Measurements from ENCODE around the gene CPSF3. TPM values are rescaled to one million over a fixed set of nuclear protein-coding genes. Genes with fewer than 3 reads are reported as not detected.

The CPSF3 gene
- total and polyA plus RNA-seq, 2 of the 8 experiments (the other 6 are each of a cell fraction or from before 2014, with no cell fraction given), result 44.5 to 93.3 TPM

- no peak overlapping the region for H2BK5ac ChIP-seq (ENCODE audit: low read depth, low read length)
- CTCF ChIA-PET (ENCODE audit: partially characterized antibody), result interaction anchor here (0.6 to 0.9 kb wide), 3 partner anchors 11 to 286 kb away, joined by 3 to 4 read pairs (median 3); no protein-coding TSS in a partner anchor
- TF ChIP-seq RNF2 (IDR thresholded peaks at IDR 0.05; ENCODE audit: borderline replicate concordance, low read depth, low read length, missing control alignments, poor library complexity, severe bottlenecking), result no peak
- TF ChIP-seq CHD2 (IDR thresholded peaks at IDR 0.05; ENCODE audit: low read length), result no peak
- TF ChIP-seq HDAC6 (IDR thresholded peaks at IDR 0.05; ENCODE audit: low read depth, low read length), result no peak
- TF ChIP-seq MAFK (IDR thresholded peaks at IDR 0.05; ENCODE audit: low read depth, low read length), result no peak
- no peak for TF ChIP-seq ATF2 (IDR thresholded peaks at IDR 0.05; ENCODE audit: low read length)
- no peak for TF ChIP-seq SP4 (IDR thresholded peaks at IDR 0.05; ENCODE audit: low read length)
- no peak for TF ChIP-seq ZNF274 (IDR thresholded peaks at IDR 0.05; ENCODE audit: borderline replicate concordance, extremely low read depth, low read length)
- no peak for TF ChIP-seq CREB1 (IDR thresholded peaks at IDR 0.05)
- no peak for TF ChIP-seq YY1 (IDR thresholded peaks at IDR 0.05; ENCODE audit: low read depth, low read length)
- no peak for TF ChIP-seq SUZ12 (IDR thresholded peaks at IDR 0.05; ENCODE audit: low read length)
- TF ChIP-seq GABPA (IDR thresholded peaks at IDR 0.05; ENCODE audit: borderline replicate concordance, insufficient read depth, low read length), result no peak
- no peak for TF ChIP-seq POLR2AphosphoS5 (IDR thresholded peaks at IDR 0.05; ENCODE audit: low read depth, low read length)
- TF ChIP-seq EGR1 (IDR thresholded peaks at IDR 0.05; ENCODE audit: borderline replicate concordance, low read depth, low read length), result no peak
- H3K18ac ChIP-seq (ENCODE audit: extremely low read depth, low read length), result no peak overlapping the region
- no peaks in the 10 kb centered on the region for H3K4me1 ChIP-seq (replicated peaks in 1 of 4; ENCODE audit: control insufficient read depth in 3 of 4, insufficient read depth in 4 of 4, low read length in 3 of 4)
- H3K27me3 ChIP-seq (replicated peaks in 1 of 4; ENCODE audit: control insufficient read depth in 3 of 4, extremely low read depth in 1 of 4, insufficient read depth in 3 of 4, low read length in 3 of 4), result no peaks in the 10 kb centered on the region
- no peaks in the 10 kb centered on the region for H3K79me2 ChIP-seq (ENCODE audit: control insufficient read depth in 1 of 2, insufficient read depth in 2 of 2, low read length in 2 of 2)
- H3K27ac ChIP-seq (ENCODE audit: low read depth, low read length), result no peak overlapping the region
- no peak overlapping the region for H3K4me3 ChIP-seq (ENCODE audit: extremely low read depth in 1 of 4, insufficient read depth in 2 of 4, low read depth in 3 of 4, low read length in 4 of 4)
- H3K36me3 ChIP-seq (ENCODE audit: control insufficient read depth in 2 of 4, insufficient read depth in 4 of 4, low read length in 3 of 4), result peaks cover 3 to 24% (median 14%) of the 10 kb centered on the region in 4 experiments
- H2BK20ac ChIP-seq (ENCODE audit: low read length), result no peak overlapping the region
- H2BK15ac ChIP-seq (ENCODE audit: low read length), result no peak overlapping the region
- H4K91ac ChIP-seq (replicated peaks; ENCODE audit: insufficient read length, low read length), result no peak overlapping the region
- H3K56ac ChIP-seq (replicated peaks; ENCODE audit: insufficient read length, low read depth, low read length), result no peak overlapping the region
- H3K9ac ChIP-seq (replicated peaks in 1 of 4; ENCODE audit: extremely low read depth in 1 of 4, low read depth in 3 of 4, low read length in 3 of 4), result no peak overlapping the region
- no peak overlapping the region for H3K4me2 ChIP-seq (ENCODE audit: insufficient read depth in 1 of 2, low read depth in 2 of 2, low read length in 2 of 2)
- FAIRE-seq (no peak), DNase-seq (ENCODE audit: low read depth in 1 of 2, low spot score in 2 of 2) (no peak)
- no peaks in the 10 kb centered on the region for H3K23me2 ChIP-seq (ENCODE audit: low read depth, low read length)
- no peak overlapping the region for H4K8ac ChIP-seq (ENCODE audit: extremely low read depth, insufficient read depth, low read length)
- H3K79me1 ChIP-seq (ENCODE audit: low read depth, low read length), result no peaks in the 10 kb centered on the region
- H2AK5ac ChIP-seq (ENCODE audit: low read depth, low read length), result no peak overlapping the region
- H2BK12ac ChIP-seq (ENCODE audit: low read depth, low read length), result no peak overlapping the region
- H3K4ac ChIP-seq (replicated peaks; ENCODE audit: insufficient read length, low read depth, low read length), result no peak overlapping the region
- no peak overlapping the region for H3K14ac ChIP-seq (ENCODE audit: insufficient read length)
- no peak overlapping the region for H2AFZ ChIP-seq (ENCODE audit: low read length)
- peaks cover 0 to 2% of the 10 kb centered on the region in 2 experiments for H4K20me1 ChIP-seq (replicated peaks in 1 of 2; ENCODE audit: control insufficient read depth in 1 of 2, insufficient read depth in 2 of 2, low read length in 2 of 2)
- no peak overlapping the region for H3K23ac ChIP-seq (ENCODE audit: insufficient read length)
- POLR2A ChIA-PET (ENCODE audit: partially characterized antibody), result interaction anchor here (2.0 to 2.3 kb wide), 3 partner anchors 10 to 147 kb away, joined by 4 to 7 read pairs (median 5); partner anchors contain the start of genes IAH1 and YWHAQ
- H3K9me3 ChIP-seq (ENCODE audit: insufficient read depth in 2 of 2, low read depth in 1 of 2, low read length in 1 of 2), result no peaks in the 10 kb centered on the region
- no peak overlapping the region for H2BK120ac ChIP-seq (replicated peaks; ENCODE audit: low read depth, low read length)
- no peak overlapping the region for H4K5ac ChIP-seq (ENCODE audit: insufficient read length, low read depth, low read length)
Measured at GRCh38 chr2:9483107-9483506, 59.7 kb downstream of the CPSF3 start.
